ENCODE measurements around the gene CDH23.

GRCh38 chr10:71568896-71569492 is 172.3 kb downstream of the CDH23 start:
- TF ChIP-seq CTCF (IDR thresholded peaks at IDR 0.05; ENCODE audit: control extremely low read depth in 1 of 3, insufficient read depth in 1 of 3, low read depth in 1 of 3, low read length in 3 of 3) (no peak), CREB1 (IDR thresholded peaks at IDR 0.05) (no peak), POLR2A (IDR thresholded peaks at IDR 0.05; ENCODE audit: control extremely low read depth in 1 of 2, low read depth in 2 of 2, low read length in 2 of 2) (no peak), GTF2F1 (IDR thresholded peaks at IDR 0.05; ENCODE audit: borderline replicate concordance, low read depth, low read length) (no peak), ATF2 (IDR thresholded peaks at IDR 0.05; ENCODE audit: low read length) (no peak)
